H9 (cell line): Measurements from ENCODE around the gene XPNPEP2. TPM values are rescaled to one million over a fixed set of nuclear protein-coding genes. Genes with fewer than 3 reads are reported as not detected.

Experiments used
- DNase-seq: peaks from one replicate; pipeline ENCODE4 v3.0.0-alpha.2; 2017
- H2AFZ ChIP-seq: one replicate; pipeline ENCODE4 v1.6.1; 2013; ENCODE audit warnings: mild to moderate bottlenecking, low read length, control low read depth, moderate library complexity
- H2AK5ac ChIP-seq: 2 replicates; pipeline ENCODE4 v1.6.1; 2013; ENCODE audit warnings: low read length, control low read depth, mixed read lengths; ENCODE audit not compliant: insufficient read length
- H2BK120ac ChIP-seq: one replicate; pipeline ENCODE4 v1.6.1; 2013; ENCODE audit warnings: low read depth, mild to moderate bottlenecking, low read length, control low read depth, inconsistent platforms; ENCODE audit not compliant: poor library complexity, severe bottlenecking
- H2BK12ac ChIP-seq: 2 replicates; pipeline ENCODE4 v1.6.1; 2013; ENCODE audit warnings: low read length, control low read depth, mixed read lengths, low read depth; ENCODE audit not compliant: insufficient read length
- H2BK15ac ChIP-seq: 2 replicates; pipeline ENCODE4 v1.6.1; 2013; ENCODE audit warnings: low read depth, low read length, control low read depth
- H2BK20ac ChIP-seq: one replicate; pipeline ENCODE4 v1.6.1; 2013; ENCODE audit warnings: low read depth, mild to moderate bottlenecking, low read length, control low read depth, inconsistent platforms; ENCODE audit not compliant: poor library complexity, severe bottlenecking
- H2BK5ac ChIP-seq: 2 replicates; pipeline ENCODE4 v1.6.1; 2013; ENCODE audit warnings: low read length, control low read depth, mixed read lengths; ENCODE audit not compliant: insufficient read length
- H3K14ac ChIP-seq: 2 replicates; pipeline ENCODE4 v1.6.1; 2013; ENCODE audit warnings: low read length, control low read depth; ENCODE audit not compliant: insufficient read depth
- H3K18ac ChIP-seq: 2 replicates; pipeline ENCODE4 v1.6.1; 2013; ENCODE audit warnings: low read depth, mild to moderate bottlenecking, mixed read lengths, low read length, control low read depth; ENCODE audit not compliant: insufficient read length
- H3K23ac ChIP-seq: 2 replicates; pipeline ENCODE4 v1.6.1; 2013; ENCODE audit warnings: low read length, control low read depth, mixed read lengths, low read depth; ENCODE audit not compliant: insufficient read length
- H3K23me2 ChIP-seq: 2 replicates; pipeline ENCODE4 v1.6.1; 2013; ENCODE audit warnings: low read depth, mild to moderate bottlenecking, mixed read lengths, low read length, control low read depth; ENCODE audit not compliant: insufficient read length, poor library complexity, severe bottlenecking
- H3K27ac ChIP-seq: 2 replicates; pipeline ENCODE4 v1.5.1; 2013; ENCODE audit warnings: low read length, control low read depth, mixed read lengths, low read depth; ENCODE audit not compliant: insufficient read length
- H3K27me3 ChIP-seq: 2 replicates; pipeline ENCODE4 v1.6.1; 2013; ENCODE audit warnings: low read length, control low read depth, inconsistent platforms; ENCODE audit not compliant: insufficient read depth
- H3K4ac ChIP-seq: 2 replicates; pipeline ENCODE4 v1.6.1; 2013; ENCODE audit warnings: low read depth, mild to moderate bottlenecking, control low read depth, inconsistent platforms, low read length, moderate library complexity
- H3K4me1 ChIP-seq: 2 replicates; pipeline ENCODE4 v1.6.1; 2013; ENCODE audit warnings: low read length, control low read depth, inconsistent platforms; ENCODE audit not compliant: insufficient read depth
- H3K4me2 ChIP-seq: 2 replicates; pipeline ENCODE4 v1.6.1; 2013; ENCODE audit warnings: low read length, control low read depth, mixed read lengths; ENCODE audit not compliant: insufficient read length, insufficient read depth
- H3K56ac ChIP-seq: 2 replicates; pipeline ENCODE4 v1.6.1; 2013; ENCODE audit warnings: low read depth, mild to moderate bottlenecking, mixed read lengths, low read length, control low read depth; ENCODE audit not compliant: insufficient read length
- H3K79me1 ChIP-seq: 2 replicates; pipeline ENCODE4 v1.6.1; 2013; ENCODE audit warnings: low read depth, mild to moderate bottlenecking, moderate library complexity, low read length, control low read depth, inconsistent platforms; ENCODE audit not compliant: insufficient read depth, poor library complexity, severe bottlenecking
- H3K79me2 ChIP-seq: 2 replicates; pipeline ENCODE4 v1.6.1; 2013; ENCODE audit warnings: low read length, control low read depth, inconsistent platforms; ENCODE audit not compliant: insufficient read depth
- H3K9ac ChIP-seq: 2 replicates; pipeline ENCODE4 v1.6.1; 2013; ENCODE audit warnings: low read length, control low read depth, mixed read lengths; ENCODE audit not compliant: insufficient read length; ENCODE audit errors: extremely low read depth
- H3K9me3 ChIP-seq: one replicate; pipeline ENCODE4 v1.6.1; 2013; ENCODE audit warnings: low read depth, low read length, inconsistent platforms; ENCODE audit not compliant: control insufficient read depth
- H3T11ph ChIP-seq: one replicate; pipeline ENCODE4 v1.6.1; 2013; ENCODE audit warnings: mild to moderate bottlenecking, low read length, control low read depth, inconsistent platforms
- H4K20me1 ChIP-seq: one replicate; pipeline ENCODE4 v1.6.1; 2013; ENCODE audit not compliant: control insufficient read depth, insufficient read length, insufficient read depth
- H4K5ac ChIP-seq: 2 replicates; pipeline ENCODE4 v1.6.1; 2013; ENCODE audit warnings: low read depth, mild to moderate bottlenecking, mixed read lengths, low read length, control low read depth; ENCODE audit not compliant: insufficient read length
- H4K8ac ChIP-seq: replicated peaks from 2 replicates; pipeline ENCODE4 v1.6.1; 2013; ENCODE audit warnings: low read length, control low read depth, mixed read lengths, low read depth; ENCODE audit not compliant: insufficient read length
- H4K91ac ChIP-seq: 2 replicates; pipeline ENCODE4 v1.6.1; 2013; ENCODE audit warnings: low read depth, mild to moderate bottlenecking, moderate library complexity, mixed read lengths, low read length, control low read depth; ENCODE audit not compliant: insufficient read length
- H3K27ac Mint-ChIP-seq, 3 experiments: 2 replicates in 2 of 3; 3 replicates in 1 of 3; pipeline ENCODE4 v1.8.0; 2020 to 2021; ENCODE audit warnings: mixed read lengths in 3 of 3, mild to moderate bottlenecking in 1 of 3, moderate library complexity in 1 of 3
- H3K27me3 Mint-ChIP-seq: 2 replicates; pipeline ENCODE4 v1.8.0; 2021; ENCODE audit warnings: low read depth, mild to moderate bottlenecking, moderate library complexity, mixed read lengths
- H3K36me3 Mint-ChIP-seq, 3 experiments: 2 replicates in 2 of 3; 3 replicates in 1 of 3; pipeline ENCODE4 v1.8.0; 2020 to 2021; ENCODE audit warnings: low read depth in 3 of 3, mixed read lengths in 3 of 3; ENCODE audit not compliant: insufficient read depth in 1 of 3
- H3K4me1 Mint-ChIP-seq, 2 experiments: 2 replicates each; pipeline ENCODE4 v1.8.0; 2020; ENCODE audit warnings: mixed read lengths in 2 of 2
- H3K4me3 Mint-ChIP-seq, 2 experiments: 2 replicates in 1 of 2; 3 replicates in 1 of 2; pipeline ENCODE4 v1.8.0; 2020 to 2021; ENCODE audit warnings: mild to moderate bottlenecking in 2 of 2, mixed read lengths in 2 of 2, moderate library complexity in 1 of 2
- H3K9me3 Mint-ChIP-seq, 2 experiments: 2 replicates in 1 of 2; 3 replicates in 1 of 2; pipeline ENCODE4 v1.8.0; 2020; ENCODE audit warnings: mild to moderate bottlenecking in 2 of 2, mixed read lengths in 2 of 2, moderate library complexity in 1 of 2
- WGBS: extraction: QIAGEN DNeasy Blood & Tissue Kit; methylation state at CpG from one replicate; pipeline ENCODE4 v1.1.7; 2013; ENCODE audit warnings: missing lambda C conversion rate, low lambda C conversion rate, mixed read lengths; ENCODE audit not compliant: insufficient read length; ENCODE audit errors: extremely low coverage; 5-methylcytosine and 5-hydroxymethylcytosine counted together
- total RNA-seq: library from RNA; stranded (reverse); gene quantifications from 2 replicates; pipeline ENCODE4 v1.2.1, GENCODE V29; 2021
- TF ChIP-seq, protein P1 (sequence below): fragments of 200-600 bp; sonication (generic); conservative IDR thresholded peaks from 3 replicates; pipeline ENCODE4 v1.8.0; 2021; ENCODE audit warnings: antibody characterized with exemption, mild to moderate bottlenecking

The XPNPEP2 gene
- total RNA-seq, 1 experiment from 2014 or later, result 0.11 TPM

DNA sequence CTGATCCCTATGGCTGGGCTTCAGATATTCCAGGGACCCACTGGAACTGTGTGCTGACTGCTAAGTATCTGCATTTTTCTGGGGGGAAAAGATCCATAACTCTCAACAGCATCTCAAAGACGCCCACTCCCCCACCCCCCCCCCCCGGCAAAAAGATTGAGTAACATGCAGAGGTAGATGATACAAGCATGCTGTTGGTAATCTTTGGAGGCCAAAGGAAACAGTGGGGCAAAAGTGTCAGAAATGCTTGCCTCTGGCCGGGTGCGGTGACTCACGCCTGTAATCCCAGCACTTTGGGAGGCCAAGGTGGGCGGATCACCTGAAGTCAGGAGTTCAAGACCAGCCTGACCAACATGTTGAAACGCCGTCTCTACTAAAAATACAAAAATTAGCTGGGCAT is 12.2 kb downstream of the XPNPEP2 start:
- Mint-ChIP-seq H3K4me3 (no peak overlapping the region), H3K4me1 (peaks cover 17 to 19% of the 10 kb centered on the region in 2 experiments), H3K9me3 (peaks cover 0 to 66% of the 10 kb centered on the region in 2 experiments; a peak in 2 of 5 replicates), H3K27me3 (peaks cover 11% of the 10 kb centered on the region), H3K36me3 (peaks cover 0 to 3% (median 0%) of the 10 kb centered on the region in 3 experiments; a peak in 4 of 7 replicates), H3K27ac (no peak overlapping the region)
- Histone ChIP-seq H4K20me1 (no peaks in the 10 kb centered on the region), H2BK5ac (no peak overlapping the region), H3K18ac (no peak overlapping the region), H3K4me2 (no peak overlapping the region), H4K5ac (no peak overlapping the region), H3K23ac (no peak overlapping the region), H2BK120ac (no peak overlapping the region), H3K56ac (no peak overlapping the region), H2BK15ac (no peak overlapping the region), H3K14ac (no peak overlapping the region), H3K27ac (no peak overlapping the region), H2BK20ac (no peak overlapping the region), H3T11ph (no peak overlapping the region), H3K23me2 (peaks cover 4% of the 10 kb centered on the region), H4K8ac (no peak overlapping the region), H3K79me1 (no peaks in the 10 kb centered on the region), H4K91ac (no peak overlapping the region), H3K9me3 (peaks cover 15% of the 10 kb centered on the region), H3K9ac (no peak overlapping the region), H2AFZ (no peak overlapping the region), H2BK12ac (no peak overlapping the region), H3K79me2 (no peaks in the 10 kb centered on the region), H3K27me3 (no peaks in the 10 kb centered on the region), H3K4ac (no peak overlapping the region), H2AK5ac (no peak overlapping the region), H3K4me1 (no peaks in the 10 kb centered on the region)
- WGBS, result no CpG with 5 or more reads among the region's 8 CpGs
- TF ChIP-seq, protein P1, sequence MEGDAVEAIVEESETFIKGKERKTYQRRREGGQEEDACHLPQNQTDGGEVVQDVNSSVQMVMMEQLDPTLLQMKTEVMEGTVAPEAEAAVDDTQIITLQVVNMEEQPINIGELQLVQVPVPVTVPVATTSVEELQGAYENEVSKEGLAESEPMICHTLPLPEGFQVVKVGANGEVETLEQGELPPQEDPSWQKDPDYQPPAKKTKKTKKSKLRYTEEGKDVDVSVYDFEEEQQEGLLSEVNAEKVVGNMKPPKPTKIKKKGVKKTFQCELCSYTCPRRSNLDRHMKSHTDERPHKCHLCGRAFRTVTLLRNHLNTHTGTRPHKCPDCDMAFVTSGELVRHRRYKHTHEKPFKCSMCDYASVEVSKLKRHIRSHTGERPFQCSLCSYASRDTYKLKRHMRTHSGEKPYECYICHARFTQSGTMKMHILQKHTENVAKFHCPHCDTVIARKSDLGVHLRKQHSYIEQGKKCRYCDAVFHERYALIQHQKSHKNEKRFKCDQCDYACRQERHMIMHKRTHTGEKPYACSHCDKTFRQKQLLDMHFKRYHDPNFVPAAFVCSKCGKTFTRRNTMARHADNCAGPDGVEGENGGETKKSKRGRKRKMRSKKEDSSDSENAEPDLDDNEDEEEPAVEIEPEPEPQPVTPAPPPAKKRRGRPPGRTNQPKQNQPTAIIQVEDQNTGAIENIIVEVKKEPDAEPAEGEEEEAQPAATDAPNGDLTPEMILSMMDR, result no peak
- no peak for DNase-seq
